Dedifferentiated amniotic fluid mesenchymal stem cell (primary cell): ENCODE data around the gene HTR4.

Experiments
- DNase-seq: peaks from one replicate; pipeline ENCODE4 v3.0.0-alpha.2; 2016; ENCODE audit errors: extremely low spot score

HTR4 gene

DNA sequence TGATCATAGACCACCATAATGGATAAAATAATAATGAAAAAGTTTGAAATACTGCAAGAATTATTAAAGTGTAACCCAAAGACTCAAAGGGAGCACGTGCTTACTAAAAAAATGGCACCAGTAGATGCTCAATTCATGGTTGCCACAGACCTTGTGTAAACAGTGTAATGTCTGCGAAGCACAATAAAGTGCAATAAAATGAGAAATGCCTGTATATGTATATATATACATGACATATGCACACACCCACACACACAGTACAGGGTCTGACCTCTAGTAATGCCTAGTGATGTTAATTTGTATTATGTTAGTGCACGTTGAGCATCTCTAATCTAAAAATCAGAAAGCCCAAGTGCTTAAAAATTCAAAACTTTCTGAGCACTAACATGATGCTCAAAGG lies 218.3 kb downstream of the HTR4 start:
- no peak for DNase-seq

DNA sequence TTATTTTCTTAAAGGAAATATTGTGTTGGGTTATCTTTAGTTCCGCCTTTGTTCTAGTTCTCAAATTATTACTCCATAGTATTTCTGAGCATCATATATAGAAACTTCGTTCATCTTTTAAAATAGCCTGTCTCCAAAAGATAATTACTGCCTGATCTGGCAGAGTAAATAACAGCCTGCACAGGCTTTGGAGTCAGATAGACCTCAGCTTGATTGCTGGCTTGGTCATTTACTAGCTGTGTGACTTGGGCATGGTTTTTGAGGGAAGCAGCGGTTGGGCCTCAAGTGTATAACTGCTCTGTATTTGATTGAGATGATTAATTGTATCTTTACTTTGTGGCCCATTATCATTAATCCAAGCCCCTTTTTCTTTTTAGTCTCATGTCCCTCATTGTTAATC lies 220.5 kb downstream of the HTR4 start:
- DNase-seq, result no peak
